T-helper 9 cell (primary cell): ENCODE measurements around the gene ITGA4.
A peak's percentile ranks its signal among the peaks of the same experiment; 100 is the strongest.

Experiments used
- DNase-seq: peaks from one replicate; pipeline ENCODE4 v3.0.0-alpha.2; 2020

ITGA4 gene

DNA sequence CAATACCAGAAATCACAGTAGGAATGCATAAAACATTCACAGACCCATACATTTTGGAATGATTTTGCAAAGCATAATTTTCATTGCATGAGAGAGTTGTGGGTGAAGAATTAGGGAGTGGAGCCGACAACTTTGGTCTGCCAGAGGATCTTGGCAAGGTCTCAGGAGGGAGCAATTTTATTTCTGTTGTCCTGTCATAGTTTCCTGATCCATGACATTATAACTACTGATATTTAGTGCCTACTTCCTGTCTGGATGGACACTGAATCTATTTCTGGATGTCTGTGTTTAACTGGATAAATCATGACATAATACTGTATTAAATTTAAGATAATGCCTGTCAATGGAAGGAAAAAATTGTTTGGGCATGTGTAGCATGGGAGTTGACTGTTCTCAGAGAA is 2.4 kb downstream of the ITGA4 start:
- no peak for DNase-seq

DNA sequence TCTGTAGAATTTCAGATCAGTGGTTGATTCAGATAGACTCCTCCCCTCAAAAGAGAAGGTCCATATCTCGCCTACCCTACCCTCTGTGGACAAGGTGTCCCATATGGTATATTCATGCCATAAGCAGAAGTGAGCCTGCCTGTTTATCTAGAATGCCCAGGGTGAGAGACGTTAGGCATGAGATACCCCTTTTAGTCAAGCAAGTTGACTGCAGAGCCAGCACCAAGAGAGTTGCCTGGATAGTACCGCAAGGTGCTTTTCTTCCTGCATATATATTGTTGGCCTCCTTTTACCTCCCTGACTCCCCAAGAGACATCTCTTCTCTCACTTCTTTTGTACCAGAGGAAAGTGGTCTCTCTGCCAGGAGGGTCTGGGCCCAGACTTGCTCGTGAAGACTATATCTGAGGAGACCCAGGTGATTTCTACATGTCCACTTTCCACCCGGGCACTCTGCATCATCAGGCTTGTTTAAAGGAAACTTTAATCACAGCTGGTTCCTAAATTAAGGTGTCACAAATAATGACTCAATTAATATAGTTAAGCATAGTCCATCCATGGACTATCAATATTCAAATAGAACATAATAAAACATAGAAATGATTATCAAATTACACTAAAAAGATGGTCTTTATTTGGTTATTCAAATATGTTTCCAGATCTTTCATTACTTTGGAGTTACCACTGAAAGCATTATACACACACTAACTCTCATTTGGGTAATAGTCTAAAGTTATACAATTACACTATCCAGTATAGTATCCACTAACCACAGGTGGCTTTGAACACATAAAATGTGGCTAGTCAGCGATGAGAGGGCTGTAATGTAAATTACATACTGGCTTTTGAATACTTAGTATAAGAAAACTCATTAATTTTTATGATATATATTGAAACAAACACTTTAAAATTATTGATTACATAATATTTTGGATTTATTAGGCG is 4.1 kb downstream of the ITGA4 start:
- DNase-seq: no peak

DNA sequence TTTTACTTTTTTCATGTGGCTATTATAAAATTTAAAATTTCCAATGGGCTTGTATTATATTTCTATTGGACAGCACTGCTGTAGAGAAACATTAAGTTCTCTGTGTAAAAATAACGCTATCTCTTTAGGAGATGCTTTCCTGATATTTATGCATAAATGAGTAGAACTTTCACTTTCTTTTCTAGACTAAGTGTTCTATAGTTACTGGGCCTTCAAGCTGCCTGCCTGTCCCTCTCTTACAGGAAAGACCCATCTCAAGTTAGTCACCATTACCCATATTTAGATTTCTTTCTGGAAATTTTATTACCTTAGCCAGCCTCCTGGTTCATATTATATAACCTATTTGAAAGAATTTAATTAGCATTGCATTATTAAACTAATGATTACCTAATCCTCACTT is 4.8 kb downstream of the ITGA4 start:
- DNase-seq: no peak

DNA sequence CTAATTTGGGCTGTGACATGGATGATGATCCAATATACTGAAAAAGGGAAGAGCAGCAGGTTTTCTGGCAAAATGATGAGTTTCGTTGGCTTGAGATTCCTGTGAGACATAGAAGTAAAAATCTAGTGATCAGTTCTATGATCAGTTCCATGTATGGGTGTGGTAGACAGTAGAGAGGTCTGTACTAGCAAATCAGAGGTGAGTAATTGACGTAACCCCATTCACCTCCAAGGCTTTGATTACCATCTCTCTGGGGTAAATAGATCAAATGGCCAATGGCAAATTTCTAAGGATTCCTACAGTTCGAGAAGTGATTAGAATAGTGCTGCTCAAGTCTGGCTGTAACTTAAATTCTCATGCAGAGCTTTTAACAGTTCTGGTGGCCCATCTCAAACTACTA is 6.4 kb downstream of the ITGA4 start:
- no peak for DNase-seq

DNA sequence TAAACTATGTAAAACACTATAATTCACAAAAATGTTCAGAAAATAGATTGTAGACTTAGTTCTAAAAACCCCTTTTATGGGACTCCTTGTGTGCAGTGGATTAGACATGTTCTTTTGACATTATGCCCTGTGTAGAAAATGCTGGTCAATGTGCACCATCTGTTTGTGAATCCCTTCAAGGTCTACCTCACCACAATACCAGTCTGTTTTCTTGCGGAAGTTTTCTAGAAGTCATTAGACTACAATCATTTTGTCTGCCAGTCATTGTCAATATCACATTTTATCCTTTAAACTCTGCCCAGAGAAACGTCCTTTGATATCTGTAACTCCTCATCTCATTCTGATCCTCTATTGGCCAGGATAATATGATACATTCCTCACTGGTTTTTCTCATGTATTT is 7.8 kb downstream of the ITGA4 start:
- no peak for DNase-seq

DNA sequence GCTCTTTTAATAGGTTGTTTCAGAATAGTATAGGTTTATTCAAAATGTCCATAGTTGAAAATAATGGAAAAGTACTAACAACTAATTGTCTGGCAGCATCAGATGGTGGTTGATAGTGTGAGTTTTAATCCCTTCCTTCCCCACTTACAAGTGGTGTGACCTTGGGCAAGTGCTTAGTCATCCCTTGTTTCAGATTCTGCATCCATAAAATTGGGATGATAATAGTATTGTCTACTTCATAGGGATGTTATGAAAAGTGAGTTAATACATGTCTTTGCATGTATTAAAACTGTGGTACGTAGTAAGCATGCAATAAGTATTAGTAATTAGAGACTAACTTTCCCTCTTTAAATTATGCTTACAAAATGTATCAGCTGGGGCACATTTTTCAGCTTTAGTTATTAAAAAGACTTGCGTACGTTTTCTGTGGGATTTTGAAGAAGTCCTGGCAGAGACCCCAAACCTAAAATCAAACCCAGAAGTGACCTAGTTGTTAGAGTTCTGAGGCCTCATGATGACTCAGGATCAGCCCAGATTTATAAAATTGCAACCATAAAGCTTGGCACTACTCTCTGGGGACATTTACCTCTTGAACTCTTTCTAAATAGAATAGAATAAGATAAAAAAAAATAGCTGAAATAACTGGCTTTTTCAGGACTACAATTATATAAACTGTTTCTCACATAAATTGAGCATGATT is 8.6 kb downstream of the ITGA4 start:
- no peak for DNase-seq

DNA sequence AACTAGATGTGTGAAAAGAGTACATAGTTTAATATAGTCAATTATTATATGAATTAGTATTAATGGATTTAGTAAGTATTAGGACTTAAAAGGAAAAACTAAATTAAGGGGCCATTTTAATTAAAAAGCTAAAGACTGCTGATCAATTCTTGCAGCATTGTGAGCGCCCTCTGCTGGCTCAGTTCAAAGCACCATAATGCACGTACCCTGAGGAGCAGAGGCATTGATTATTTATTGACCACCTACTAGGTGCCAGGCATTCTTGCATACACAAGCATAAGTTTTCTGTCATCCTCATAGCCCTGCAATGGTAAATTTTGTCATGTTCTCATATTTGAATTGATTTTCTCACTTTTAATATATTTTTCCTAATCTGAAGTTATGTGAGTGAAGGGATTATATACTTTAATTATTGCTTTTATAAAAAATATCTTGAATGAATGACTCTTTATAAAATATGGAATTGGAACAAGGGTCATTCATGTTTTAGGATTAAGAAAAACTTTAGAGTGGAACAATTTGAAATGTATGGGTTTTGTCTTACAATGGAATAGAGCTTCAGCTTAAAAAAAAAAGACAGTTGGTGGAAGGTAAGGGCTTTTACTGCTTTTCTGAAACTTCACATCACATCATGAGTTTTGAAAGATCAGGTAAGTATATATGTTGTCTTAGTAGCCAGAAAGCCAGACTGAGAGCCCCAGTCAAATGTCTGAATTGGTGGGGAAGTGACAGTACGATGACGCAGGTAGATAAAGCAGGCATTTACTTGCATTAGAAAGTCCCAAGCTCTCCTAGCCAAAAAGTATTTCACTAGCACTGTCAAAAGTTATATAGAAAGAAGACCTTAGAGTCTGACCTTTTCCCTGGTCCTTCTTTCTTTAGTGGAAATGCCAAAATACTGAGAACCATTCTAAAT is 9.7 kb downstream of the ITGA4 start:
- peak; percentile 78 for DNase-seq

DNA sequence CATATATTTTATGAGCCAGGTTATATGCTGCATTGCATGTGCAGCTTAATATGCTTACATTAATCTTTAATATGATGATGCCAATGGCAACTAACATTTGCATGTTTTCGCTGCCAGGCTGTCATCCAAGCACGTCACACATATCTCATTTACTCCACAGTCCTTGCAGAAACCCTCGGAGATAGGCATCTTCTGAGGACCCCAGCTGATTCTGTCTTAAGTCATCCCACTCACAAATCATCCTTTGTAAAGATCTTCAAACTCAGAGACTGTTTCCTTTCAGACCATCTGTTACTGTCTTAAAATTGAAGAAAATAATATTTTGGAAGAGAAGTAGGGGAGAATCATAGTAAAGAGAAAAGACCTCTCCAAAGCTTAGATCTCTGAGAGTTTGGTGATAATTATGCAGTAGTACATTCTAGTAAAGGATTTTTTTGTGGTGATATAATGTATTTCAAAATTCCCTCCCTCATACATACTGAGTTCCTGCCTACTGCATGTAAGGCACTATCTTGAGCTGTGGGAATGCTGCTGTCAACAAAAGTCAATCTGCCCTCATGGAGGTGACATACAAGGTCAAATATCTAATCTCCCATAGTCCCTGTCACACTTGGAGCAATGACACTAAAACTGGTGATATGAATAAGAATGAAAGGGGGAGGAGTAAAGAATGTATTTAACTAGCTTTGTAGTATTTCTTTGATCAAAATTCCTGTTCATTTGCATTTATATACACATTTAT is 11.0 kb downstream of the ITGA4 start:
- DNase-seq: no peak

DNA sequence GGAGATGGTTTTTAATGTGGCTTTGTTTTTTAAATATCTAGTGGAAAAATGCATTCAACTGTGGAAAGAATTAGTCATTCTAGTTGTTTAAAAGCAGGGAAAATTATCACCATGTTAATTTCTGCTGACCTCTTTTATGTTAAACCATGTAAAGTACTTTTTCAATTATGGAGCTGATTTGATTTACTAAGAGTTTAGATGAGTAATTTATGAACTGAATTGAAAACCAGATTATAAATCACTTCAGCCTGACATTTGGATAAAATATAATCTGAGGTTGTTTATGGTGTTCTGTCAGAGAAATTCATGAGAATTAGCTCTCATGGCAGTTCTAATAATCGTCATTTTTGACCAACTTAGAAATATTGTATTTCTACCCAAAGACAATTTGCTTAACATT is 11.6 kb downstream of the ITGA4 start:
- DNase-seq: no peak

DNA sequence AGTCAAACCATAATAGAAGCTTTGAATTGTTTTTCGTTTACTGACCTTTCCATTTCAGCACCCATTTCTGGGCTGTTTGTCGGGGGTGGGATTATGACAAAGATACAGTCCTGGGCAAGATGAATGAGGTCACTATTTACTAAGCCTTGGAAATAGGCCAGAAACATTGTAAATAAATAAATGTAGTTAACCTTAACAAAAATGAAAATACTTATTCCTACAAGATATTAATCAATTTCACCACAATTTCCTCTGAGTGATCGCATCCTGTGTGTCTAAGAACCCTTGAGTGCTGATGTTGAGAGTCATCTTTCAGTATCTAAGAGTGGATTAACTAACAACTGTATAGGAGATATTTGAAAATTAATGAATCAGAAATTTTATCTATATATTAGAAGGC is 14.0 kb downstream of the ITGA4 start:
- DNase-seq: no peak

DNA sequence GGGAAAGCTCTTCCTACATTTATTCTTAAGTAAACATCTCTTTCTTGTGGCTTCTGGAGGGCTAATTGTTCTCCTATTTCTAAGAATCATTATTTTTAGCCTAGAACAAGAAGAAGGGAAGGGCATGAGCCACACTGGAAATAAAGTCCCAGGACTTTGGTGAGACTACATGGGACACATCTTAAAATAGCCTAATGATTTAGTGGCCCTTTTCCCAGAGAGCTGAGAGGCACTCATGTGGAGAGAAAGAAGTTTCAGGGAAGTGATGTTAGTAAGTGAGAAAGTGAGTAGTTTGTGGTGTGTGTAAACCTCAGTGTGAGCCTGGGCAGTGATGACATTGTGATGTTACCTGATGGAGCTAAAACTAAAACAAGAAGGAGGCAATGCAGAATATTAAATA is 14.6 kb downstream of the ITGA4 start:
- DNase-seq: no peak

DNA sequence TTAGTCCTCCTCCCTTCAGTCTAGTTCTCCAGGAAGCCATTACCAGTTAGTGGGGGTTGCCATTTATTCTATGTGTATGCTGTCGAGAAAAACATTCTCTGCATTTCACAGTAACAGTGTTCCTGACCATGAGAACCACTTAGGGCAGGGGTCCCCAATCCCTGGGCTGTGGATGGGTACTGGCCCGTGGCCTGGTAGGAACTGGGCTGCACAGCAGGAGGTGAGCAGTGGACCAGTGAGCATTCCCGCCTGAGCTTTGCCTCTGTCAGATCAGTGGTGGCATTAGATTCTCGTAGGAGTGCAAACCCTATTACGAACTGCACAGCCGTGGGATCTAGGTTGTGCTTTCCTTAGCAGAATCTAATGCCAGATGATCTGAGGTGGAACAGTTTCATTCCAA is 15.8 kb downstream of the ITGA4 start:
- no peak for DNase-seq

DNA sequence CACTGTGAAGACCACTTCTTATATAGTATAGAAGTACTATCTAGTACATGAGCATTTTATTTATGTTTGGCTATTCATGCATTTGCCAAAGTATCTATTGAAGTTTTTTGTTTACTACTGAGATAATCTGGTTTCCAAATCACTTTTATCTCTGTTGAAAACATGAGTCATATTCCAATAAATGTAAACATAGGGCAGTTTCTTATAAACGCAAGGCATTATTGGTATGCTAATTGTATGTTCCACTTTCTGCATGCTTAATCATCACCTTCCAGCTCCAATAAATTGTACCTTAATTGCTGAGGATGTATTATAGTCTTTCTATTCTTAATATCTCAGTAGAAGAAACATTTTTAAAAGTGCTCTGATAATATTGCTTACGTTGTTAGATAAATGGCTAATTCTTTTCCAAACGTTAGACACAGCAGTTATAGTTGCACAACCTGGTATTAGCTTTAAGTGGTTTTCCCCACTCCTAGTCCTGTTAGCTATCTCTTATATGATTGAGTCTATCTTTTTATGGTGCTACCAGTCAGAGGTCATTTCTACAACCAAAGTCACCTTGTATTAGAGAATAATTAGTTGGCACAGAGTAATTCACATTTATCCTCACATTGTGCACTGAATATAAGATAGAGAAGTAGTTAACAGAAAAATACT is 17.2 kb downstream of the ITGA4 start:
- DNase-seq: no peak

DNA sequence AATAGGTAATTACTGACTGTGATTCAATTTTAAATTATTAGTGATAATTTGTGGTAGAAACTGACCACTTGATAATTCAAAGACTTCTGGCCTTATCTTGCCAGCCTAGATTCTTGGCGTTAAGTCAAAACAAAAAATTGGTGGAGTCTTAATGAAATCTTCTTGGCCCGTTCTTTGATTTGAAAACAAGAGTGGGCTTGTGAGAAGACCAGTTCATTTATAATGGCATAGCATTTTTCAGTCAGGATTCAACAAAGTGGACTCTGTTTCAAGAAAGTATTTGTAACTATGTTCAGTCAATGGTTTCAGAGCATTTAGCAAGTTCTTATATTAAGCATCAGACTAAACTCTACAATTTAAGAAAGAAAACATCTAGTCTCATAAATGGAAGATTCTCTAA is 26.0 kb downstream of the ITGA4 start:
- DNase-seq: no peak

DNA sequence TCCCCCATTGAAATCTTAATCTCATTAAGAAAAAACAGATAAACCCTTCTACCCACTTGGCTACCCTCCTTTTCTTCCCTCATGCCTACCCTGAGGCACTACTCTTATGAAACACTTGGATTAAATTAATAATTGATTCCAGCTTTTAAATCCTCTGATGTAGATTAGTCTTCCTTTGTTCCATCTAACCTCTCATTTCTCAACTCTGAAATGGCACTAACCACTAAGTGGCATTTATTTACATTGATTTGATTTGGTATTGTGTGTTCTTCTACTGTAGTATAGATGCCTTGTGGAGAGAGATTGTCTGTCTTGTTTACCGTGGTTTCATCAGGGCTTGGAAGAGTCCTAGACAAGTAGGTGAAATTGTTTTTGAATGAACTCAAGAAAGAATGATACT is 26.7 kb downstream of the ITGA4 start:
- DNase-seq: no peak

DNA sequence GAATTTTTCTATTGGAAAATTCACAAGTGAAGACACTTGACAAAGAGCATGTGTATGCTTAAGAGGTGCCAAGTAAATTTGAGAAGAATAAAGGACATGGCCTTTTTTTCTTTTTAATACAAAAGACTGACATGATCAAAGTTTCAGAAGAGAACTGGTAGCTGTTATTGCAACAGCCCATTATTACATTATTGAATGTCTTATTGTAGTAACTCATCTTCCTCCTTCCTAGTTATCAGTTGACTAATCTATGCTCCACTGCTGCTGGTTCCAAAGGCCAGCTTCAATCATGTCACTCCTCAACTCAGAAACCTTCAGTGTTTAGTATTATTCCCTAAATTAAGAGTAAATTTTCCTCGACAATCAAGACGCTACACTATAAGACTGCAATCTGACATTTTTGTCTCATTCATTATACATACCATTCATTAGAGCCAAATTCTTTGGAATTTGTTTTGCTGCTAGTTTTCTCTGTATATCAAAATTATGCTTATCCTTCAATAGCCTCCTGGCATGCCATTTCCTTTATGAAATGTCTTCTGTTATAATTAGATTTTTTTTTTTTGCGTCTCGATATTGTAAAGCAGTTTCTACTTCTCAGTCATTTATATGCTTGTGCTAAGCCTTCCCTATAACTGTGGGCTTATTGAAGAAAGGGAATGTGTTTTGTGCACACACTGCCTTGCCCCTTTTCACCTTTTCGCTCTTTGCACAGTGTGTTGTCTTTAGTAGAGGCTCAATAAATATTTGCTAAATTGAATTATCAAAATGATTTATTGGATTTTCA is 27.9 kb downstream of the ITGA4 start:
- DNase-seq: no peak

DNA sequence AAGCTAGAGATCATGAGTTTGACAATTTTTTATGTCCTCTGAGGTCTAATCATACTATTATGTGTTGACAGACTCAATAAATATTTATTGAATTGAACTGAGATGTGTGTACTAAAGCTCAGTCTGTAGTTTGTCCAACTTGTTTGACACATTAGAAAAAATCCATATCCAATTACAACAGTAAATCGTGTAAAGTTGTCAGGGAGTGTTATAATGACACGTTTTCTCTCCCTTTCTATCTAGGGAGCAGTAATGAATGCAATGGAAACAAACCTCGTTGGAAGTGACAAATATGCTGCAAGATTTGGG is 28.4 kb downstream of the ITGA4 start:
- DNase-seq: no peak

DNA sequence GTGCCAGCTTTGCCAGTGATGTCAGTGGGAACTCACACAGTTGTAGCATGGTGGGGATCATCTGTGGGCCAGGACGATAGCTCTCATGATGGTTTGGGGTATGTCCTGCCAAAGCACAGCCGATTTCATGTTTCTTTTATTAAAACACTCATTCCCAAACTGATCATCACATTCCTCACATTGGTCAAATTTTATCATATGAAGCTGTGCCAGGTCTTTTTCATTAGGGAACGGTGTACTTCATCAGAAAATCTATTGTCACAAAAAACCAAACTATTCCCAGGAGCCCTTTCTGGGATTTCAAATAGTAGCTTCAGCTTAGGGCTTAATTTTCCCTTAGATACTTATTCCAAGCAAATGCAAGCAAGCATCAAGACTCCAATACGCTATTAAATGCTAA is 42.0 kb downstream of the ITGA4 start:
- no peak for DNase-seq

DNA sequence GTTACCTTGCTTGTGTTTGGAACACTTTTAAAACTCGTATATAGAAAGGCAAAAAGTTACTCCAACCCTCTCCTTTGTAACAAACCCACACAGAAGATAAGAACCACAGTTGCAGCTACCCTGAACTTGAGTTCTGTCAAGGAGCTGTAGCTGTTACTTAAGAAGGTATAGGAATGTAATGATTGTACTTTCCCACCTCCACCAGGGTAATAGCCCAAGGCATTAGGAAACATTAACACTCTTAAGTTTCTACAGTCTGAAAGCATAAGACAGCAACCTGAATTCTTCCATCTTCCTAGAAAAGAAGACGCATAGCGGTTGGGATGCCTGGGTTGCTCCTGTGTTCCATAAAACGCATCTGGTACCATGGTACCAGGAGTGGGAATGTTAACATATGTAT is 43.0 kb downstream of the ITGA4 start:
- no peak for DNase-seq

DNA sequence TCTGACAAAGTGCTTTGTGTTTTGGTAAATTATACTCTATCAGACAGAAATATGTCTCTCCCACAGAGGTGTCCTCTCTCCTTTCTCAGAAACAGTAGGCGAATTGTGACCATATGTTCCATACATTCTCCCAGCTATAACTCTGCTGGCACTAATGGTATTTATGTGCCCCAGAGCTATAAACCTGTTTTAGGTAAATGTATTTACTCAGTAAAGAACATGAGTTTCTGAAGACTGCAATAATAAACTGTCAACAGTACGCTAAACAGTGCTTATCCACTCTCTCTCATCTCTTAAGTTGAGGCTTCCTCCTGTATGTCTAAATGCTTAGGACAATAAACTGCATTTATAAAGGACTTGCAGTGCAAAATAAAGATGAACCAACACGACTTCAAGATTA is 58.5 kb downstream of the ITGA4 start:
- DNase-seq: no peak

DNA sequence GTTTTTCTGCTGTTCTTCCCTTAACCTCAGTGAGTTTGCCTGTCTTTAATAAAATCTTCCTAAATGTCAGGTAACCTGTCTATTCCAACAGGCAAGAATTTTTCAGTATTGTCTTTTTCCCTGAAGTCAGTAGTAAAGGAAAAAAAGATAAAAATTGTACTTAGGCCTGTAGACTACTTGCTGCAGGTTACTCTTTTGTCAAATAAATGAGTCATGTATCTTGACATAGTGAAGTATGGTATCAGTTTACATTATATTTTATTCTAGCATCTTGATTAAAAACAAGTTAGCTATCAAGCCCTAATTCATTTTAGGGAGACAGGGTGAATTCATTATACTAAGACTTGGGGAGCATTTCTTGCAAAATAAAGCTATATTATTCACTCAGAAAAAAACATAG is 59.8 kb downstream of the ITGA4 start:
- no peak for DNase-seq
